Liver (tissue), 9 donors: ENCODE data around the gene IFNA14. TPM values are rescaled to one million over a fixed set of nuclear protein-coding genes. Genes with fewer than 3 reads are reported as not detected.
"Not testable (repeated sequence)": the region's sequence is repeated elsewhere in the genome, so short reads cannot be mapped to it uniquely, and the experiment has no call there.

Experiments used
- DNase-seq: peaks from one replicate; pipeline ENCODE4 v3.0.0-alpha.2; 2017; ENCODE audit warnings: low spot score
- H3K27ac ChIP-seq, 2 donors: one replicate each; pipeline ENCODE4 v1.7.0; 2013; ENCODE audit warnings: inconsistent platforms in 2 of 2, low read length in 2 of 2, control low read depth in 1 of 2, low read depth in 1 of 2, mild to moderate bottlenecking in 1 of 2
- H3K27me3 ChIP-seq, 4 donors: one replicate each; pipeline versions ENCODE4 v1.6.1 to v1.7.0; 2013; ENCODE audit warnings: low read length in 3 of 4, inconsistent platforms in 1 of 4, mild to moderate bottlenecking in 1 of 4, moderate library complexity in 1 of 4; ENCODE audit not compliant: control insufficient read depth in 4 of 4, insufficient read depth in 4 of 4
- H3K36me3 ChIP-seq, 4 donors: one replicate each; pipeline versions ENCODE4 v1.6.1 to v1.7.0; 2013; ENCODE audit warnings: low read length in 3 of 4, mild to moderate bottlenecking in 3 of 4, low read depth in 1 of 4, moderate library complexity in 1 of 4; ENCODE audit not compliant: control insufficient read depth in 4 of 4, insufficient read depth in 3 of 4
- H3K4me1 ChIP-seq, 4 donors: one replicate each; pipeline versions ENCODE4 v1.6.1 to v1.7.0; 2013; ENCODE audit warnings: low read length in 3 of 4, mild to moderate bottlenecking in 3 of 4, moderate library complexity in 1 of 4; ENCODE audit not compliant: control insufficient read depth in 4 of 4, insufficient read depth in 4 of 4
- H3K4me3 ChIP-seq, 3 donors: one replicate each; pipeline versions ENCODE4 v1.6.1 to v1.7.0; 2013; ENCODE audit warnings: low read length in 3 of 3, control low read depth in 1 of 3, low read depth in 1 of 3, mild to moderate bottlenecking in 1 of 3
- H3K9ac ChIP-seq, 2 donors: one replicate each; pipeline ENCODE4 v1.7.0; 2013; ENCODE audit warnings: low read length in 2 of 2, mild to moderate bottlenecking in 2 of 2, moderate library complexity in 2 of 2, control low read depth in 1 of 2, low read depth in 1 of 2
- H3K9me3 ChIP-seq, 4 donors: one replicate each; pipeline versions ENCODE4 v1.6.1 to v1.7.0; 2013; ENCODE audit warnings: low read length in 3 of 4; ENCODE audit not compliant: control insufficient read depth in 4 of 4
- CTCF ChIP-seq: fragments of 150-350 bp; IDR thresholded peaks from 2 replicates; pipeline ENCODE4 v1.5.1; 2017; ENCODE audit warnings: improper control_type of control experiment, low read depth, low read length; ENCODE audit not compliant: missing input control
- HNF4A ChIP-seq, 2 donors: conservative IDR thresholded peaks; 2 replicates each; pipeline ENCODE4 v1.6.1; 2016; ENCODE audit warnings: antibody characterized with exemption in 2 of 2, mild to moderate bottlenecking in 2 of 2
- RAD21 ChIP-seq, 2 donors: IDR thresholded peaks; 2 replicates each; pipeline ENCODE4 v1.6.1; 2016; ENCODE audit warnings: antibody characterized with exemption in 2 of 2, mild to moderate bottlenecking in 2 of 2
- WGBS: extraction: QIAGEN DNeasy Blood & Tissue Kit; methylation state at CpG from one replicate; pipeline ENCODE4 v1.1.7; 2013; 5-methylcytosine and 5-hydroxymethylcytosine counted together
- polyA plus RNA-seq, 2 donors: library from polyadenylated mRNA; stranded (reverse) in 1 of 2; unstranded in 1 of 2; fragments of 200-250 nt in 1 of 2; fragments of >200 nt in 1 of 2; fragmentation: Nextera tagmentation in 1 of 2; extraction: Ambion mirVana in 1 of 2; gene quantifications; one replicate each; pipeline versions ENCODE4 v1.2.1 to v1.2.3, GENCODE V29; 2013 to 2015
- total RNA-seq, 2 donors: library from RNA; depleted of rRNA; stranded (reverse); fragments of >200 nt; gene quantifications; one replicate each; pipeline ENCODE4 v1.2.3, GENCODE V29; 2014
- donor health status: healthy.
- donor health status: healthy.
- donor health status: healthy.
- donor health status: healthy.
- donor health status: healthy.

IFNA14 gene
- total and polyA plus RNA-seq, 4 donors = not detected

GRCh38 chr9:21194867-21195776 lies 44.7 kb downstream of the IFNA14 start:
- not testable (repeated sequence) for H3K9ac ChIP-seq, H3K27me3 ChIP-seq, DNase-seq, H3K27ac ChIP-seq, H3K4me3 ChIP-seq, H3K36me3 ChIP-seq, H3K4me1 ChIP-seq, H3K9me3 ChIP-seq
- 32% methylated on average over 6 of the region's 6 CpGs for WGBS
- TF ChIP-seq RAD21 (IDR thresholded peaks at IDR 0.05) = peak; percentile 41 to 45
- peak in 1 of 2 donors; percentile 28 for TF ChIP-seq HNF4A (conservative IDR thresholded peaks at IDR 0.05)
- TF ChIP-seq CTCF = peak; percentile 25

Other genes starting within 250 kb of the IFNA14 start
- 1 to 10 TPM in 1 of 2 donors, under 1 TPM in 1; 0.67 to 2.2 TPM for gene HACD4, start 208.4 kb downstream of the IFNA14 start, total RNA-seq
- gene HACD4, start 208.4 kb downstream of the IFNA14 start, polyA plus RNA-seq = under 1 TPM; 0.25 to 0.31 TPM
- not detected for gene IFNB1, start 162.1 kb downstream of the IFNA14 start, total RNA-seq
- gene IFNB1, start 162.1 kb downstream of the IFNA14 start, polyA plus RNA-seq = not detected
- not detected for gene IFNW1, start 98.2 kb downstream of the IFNA14 start, total RNA-seq
- not detected for gene IFNW1, start 98.2 kb downstream of the IFNA14 start, polyA plus RNA-seq
- not detected for gene IFNA21, start 73.3 kb downstream of the IFNA14 start, total RNA-seq
- not detected for gene IFNA21, start 73.3 kb downstream of the IFNA14 start, polyA plus RNA-seq
- gene IFNA4, start 52.4 kb downstream of the IFNA14 start, total RNA-seq = not detected
- not detected for gene IFNA4, start 52.4 kb downstream of the IFNA14 start, polyA plus RNA-seq
- gene IFNA7, start 37.8 kb downstream of the IFNA14 start, total RNA-seq = not detected
- not detected for gene IFNA7, start 37.8 kb downstream of the IFNA14 start, polyA plus RNA-seq
- gene IFNA10, start 32.9 kb downstream of the IFNA14 start, total RNA-seq = not detected
- not detected for gene IFNA10, start 32.9 kb downstream of the IFNA14 start, polyA plus RNA-seq
- not detected for gene IFNA16, start 22.7 kb downstream of the IFNA14 start, total RNA-seq
- not detected for gene IFNA16, start 22.7 kb downstream of the IFNA14 start, polyA plus RNA-seq
- not detected for gene IFNA17, start 11.8 kb downstream of the IFNA14 start, total RNA-seq
- gene IFNA17, start 11.8 kb downstream of the IFNA14 start, polyA plus RNA-seq = not detected
- gene IFNA5, start 65.3 kb upstream of the IFNA14 start, total RNA-seq = under 1 TPM in 1 of 2 donors, not detected in 1; 0.25 TPM
- not detected for gene IFNA5, start 65.3 kb upstream of the IFNA14 start, polyA plus RNA-seq
- gene KLHL9, start 95.4 kb upstream of the IFNA14 start, total RNA-seq = 10 to 100 TPM; 14.0 to 14.5 TPM
- 1 to 10 TPM; 5.6 to 5.7 TPM for gene KLHL9, start 95.4 kb upstream of the IFNA14 start, polyA plus RNA-seq
- not detected for gene IFNA6, start 110.9 kb upstream of the IFNA14 start, total RNA-seq
- gene IFNA6, start 110.9 kb upstream of the IFNA14 start, polyA plus RNA-seq = not detected
- not detected for gene IFNA13, start 128.1 kb upstream of the IFNA14 start, total RNA-seq
- gene IFNA13, start 128.1 kb upstream of the IFNA14 start, polyA plus RNA-seq = not detected
- not detected for gene IFNA2, start 145.4 kb upstream of the IFNA14 start, total RNA-seq
- not detected for gene IFNA2, start 145.4 kb upstream of the IFNA14 start, polyA plus RNA-seq
- gene IFNA8, start 169.1 kb upstream of the IFNA14 start, total RNA-seq = not detected
- not detected for gene IFNA8, start 169.1 kb upstream of the IFNA14 start, polyA plus RNA-seq
- not detected for gene IFNA1, start 200.4 kb upstream of the IFNA14 start, total RNA-seq
- not detected for gene IFNA1, start 200.4 kb upstream of the IFNA14 start, polyA plus RNA-seq
- not detected for gene IFNE, start 242.3 kb upstream of the IFNA14 start, total RNA-seq
- gene IFNE, start 242.3 kb upstream of the IFNA14 start, polyA plus RNA-seq = not detected